ENCODE data around the gene CUEDC1.
"Not testable (repeated sequence)": the region's sequence is repeated elsewhere in the genome, so short reads cannot be mapped to it uniquely, and the experiment has no call there.

Gene CUEDC1

GRCh38 chr17:57922745-57923144 is 32.5 kb downstream of the CUEDC1 start:
- H3K36me3 ChIP-seq (ENCODE audit: control insufficient read depth, insufficient read depth, low read length); H3K9me3 ChIP-seq (ENCODE audit: control insufficient read depth, insufficient read depth, low read length); H3K9ac ChIP-seq (ENCODE audit: low read depth, low read length); H3K4me3 ChIP-seq (ENCODE audit: low read depth, low read length); H3K27me3 ChIP-seq (ENCODE audit: control insufficient read depth, insufficient read depth, low read length); H3K27ac ChIP-seq (ENCODE audit: low read depth, low read length): not testable (repeated sequence)
- H3K4me1 ChIP-seq (ENCODE audit: control insufficient read depth, insufficient read depth, low read length) = peaks cover 24% of the 10 kb centered on the region

GRCh38 chr17:57920916-57921703 is 34.1 kb downstream of the CUEDC1 start:
- Histone ChIP-seq H3K9ac (ENCODE audit: low read depth, low read length) (no peak overlapping the region), H3K36me3 (ENCODE audit: control insufficient read depth, insufficient read depth, low read length) (no peaks in the 10 kb centered on the region), H3K9me3 (ENCODE audit: control insufficient read depth, insufficient read depth, low read length) (no peaks in the 10 kb centered on the region), H3K27ac (ENCODE audit: low read depth, low read length) (no peak overlapping the region), H3K4me3 (ENCODE audit: low read depth, low read length) (no peak overlapping the region), H3K4me1 (ENCODE audit: control insufficient read depth, insufficient read depth, low read length) (peaks cover 27% of the 10 kb centered on the region), H3K27me3 (ENCODE audit: control insufficient read depth, insufficient read depth, low read length) (no peaks in the 10 kb centered on the region)

DNA sequence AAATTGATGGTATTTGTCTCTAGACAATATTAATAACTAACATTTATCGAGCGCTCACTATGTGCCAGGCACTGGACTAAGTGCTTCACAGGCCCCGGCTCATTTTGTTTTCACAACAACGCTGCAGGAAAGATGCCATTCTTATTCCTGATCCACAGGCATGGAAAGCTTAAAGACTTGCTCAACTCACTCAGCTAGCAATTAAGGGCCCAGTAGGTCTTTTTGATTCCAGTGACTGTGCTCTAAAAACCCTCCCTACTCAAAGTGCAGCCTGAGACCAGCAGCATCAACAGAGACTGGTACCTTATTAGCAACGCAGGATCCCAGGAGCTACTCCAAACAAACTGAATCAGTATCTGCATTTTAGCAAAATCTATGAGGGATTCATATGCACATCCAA is 35.3 kb downstream of the CUEDC1 start:
- Histone ChIP-seq H3K27ac (ENCODE audit: low read depth, low read length) (peak overlapping the region; percentile 25), H3K4me1 (ENCODE audit: control insufficient read depth, insufficient read depth, low read length) (peaks cover 39% of the 10 kb centered on the region), H3K9me3 (ENCODE audit: control insufficient read depth, insufficient read depth, low read length) (no peaks in the 10 kb centered on the region), H3K9ac (ENCODE audit: low read depth, low read length) (no peak overlapping the region), H3K36me3 (ENCODE audit: control insufficient read depth, insufficient read depth, low read length) (no peaks in the 10 kb centered on the region), H3K27me3 (ENCODE audit: control insufficient read depth, insufficient read depth, low read length) (no peaks in the 10 kb centered on the region), H3K4me3 (ENCODE audit: low read depth, low read length) (no peak overlapping the region)

DNA sequence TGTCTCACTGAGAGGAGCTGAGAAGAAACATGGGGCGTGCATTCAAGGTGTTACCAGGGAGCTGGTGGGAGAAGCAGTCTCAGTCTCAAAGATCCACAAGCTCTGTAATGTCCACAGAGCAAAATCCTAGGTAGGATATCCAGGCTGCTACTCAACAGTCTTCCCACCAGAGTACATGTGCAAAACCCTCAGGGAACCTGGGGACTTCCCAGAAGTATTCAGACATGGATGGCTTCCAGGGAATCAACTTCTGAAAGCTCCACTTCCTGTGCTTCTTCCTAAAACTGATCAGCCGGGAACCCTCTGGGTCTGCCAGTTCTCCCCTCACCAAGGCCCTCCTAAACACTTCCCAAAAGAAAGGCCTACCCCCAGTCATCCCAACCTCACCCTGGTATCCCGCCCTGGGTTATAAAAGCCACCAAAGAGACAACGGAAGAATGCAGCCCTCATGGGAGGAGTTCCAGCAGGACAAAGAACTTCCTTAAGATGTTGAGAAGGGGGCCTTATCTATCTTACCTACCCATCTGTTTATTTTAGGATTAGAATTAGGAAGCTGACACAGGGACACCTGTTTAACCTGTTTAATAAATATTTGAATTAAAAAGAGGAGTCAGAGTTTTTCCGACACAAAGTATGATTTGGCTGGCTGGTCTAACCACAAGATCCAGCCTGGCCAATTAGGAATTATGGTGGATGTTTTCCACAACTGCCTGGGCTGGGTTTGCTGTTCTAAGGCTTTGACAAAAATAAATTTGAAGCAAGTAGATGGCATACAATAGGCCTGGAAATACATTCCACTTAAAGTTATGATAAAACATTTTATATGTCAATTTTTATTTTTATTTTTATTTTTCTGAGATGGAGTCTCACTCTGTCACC is 37.0 kb downstream of the CUEDC1 start:
- Histone ChIP-seq H3K9me3 (ENCODE audit: control insufficient read depth, insufficient read depth, low read length) (no peaks in the 10 kb centered on the region), H3K9ac (ENCODE audit: low read depth, low read length) (no peak overlapping the region), H3K36me3 (ENCODE audit: control insufficient read depth, insufficient read depth, low read length) (no peaks in the 10 kb centered on the region), H3K27me3 (ENCODE audit: control insufficient read depth, insufficient read depth, low read length) (no peaks in the 10 kb centered on the region), H3K4me1 (ENCODE audit: control insufficient read depth, insufficient read depth, low read length) (peaks cover 49% of the 10 kb centered on the region), H3K4me3 (ENCODE audit: low read depth, low read length) (no peak overlapping the region), H3K27ac (ENCODE audit: low read depth, low read length) (peak overlapping the region; percentile 52)

DNA sequence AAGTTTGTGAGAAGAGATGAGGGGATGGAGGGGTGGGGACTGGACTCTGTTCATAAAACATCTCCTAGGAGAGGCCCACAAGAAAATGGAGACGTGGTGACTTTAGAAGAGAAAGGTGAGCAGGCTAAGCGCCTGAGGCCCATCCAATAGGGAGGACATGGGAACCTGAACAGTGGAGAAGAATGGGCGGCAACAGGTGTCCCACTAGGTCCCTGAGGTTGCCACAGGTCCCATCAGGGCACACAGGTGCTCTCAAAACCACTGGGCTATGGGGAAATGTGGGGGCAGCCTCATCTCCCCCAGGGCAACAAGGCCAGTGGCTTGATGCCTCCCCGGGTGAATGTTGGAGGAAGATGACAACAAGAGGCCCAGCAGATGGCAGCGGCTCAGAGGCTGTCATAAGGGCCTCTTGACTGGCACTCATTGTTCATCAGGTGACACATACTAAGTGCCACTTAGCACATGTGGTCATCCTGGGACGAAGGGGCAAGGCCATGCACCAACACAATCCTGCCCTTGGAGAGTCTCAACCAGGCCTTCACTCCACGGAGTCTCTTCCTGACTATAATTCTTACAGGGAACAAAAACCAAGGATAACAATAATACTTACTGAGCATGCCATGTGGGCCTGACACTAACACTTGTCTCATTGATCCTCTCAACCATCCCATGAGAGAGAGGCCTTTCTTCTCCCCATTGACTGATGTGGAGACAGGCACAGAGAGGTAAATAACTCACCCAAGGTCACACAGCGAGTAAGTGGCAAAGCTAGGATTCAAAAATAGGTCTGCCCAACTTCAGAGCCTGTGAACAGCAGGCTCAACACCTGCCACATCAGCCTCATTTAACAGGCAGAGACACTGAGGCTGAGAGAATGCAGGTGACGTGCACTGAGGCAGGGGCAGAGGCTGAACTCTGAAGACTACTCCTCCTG is 38.0 kb downstream of the CUEDC1 start:
- H3K27me3 ChIP-seq (ENCODE audit: control insufficient read depth, insufficient read depth, low read length) = no peaks in the 10 kb centered on the region
- H3K4me1 ChIP-seq (ENCODE audit: control insufficient read depth, insufficient read depth, low read length) = peaks cover 50% of the 10 kb centered on the region
- no peaks in the 10 kb centered on the region for H3K36me3 ChIP-seq (ENCODE audit: control insufficient read depth, insufficient read depth, low read length)
- H3K4me3 ChIP-seq (ENCODE audit: low read depth, low read length) = no peak overlapping the region
- peak overlapping the region; percentile 74 for H3K27ac ChIP-seq (ENCODE audit: low read depth, low read length)
- H3K9me3 ChIP-seq (ENCODE audit: control insufficient read depth, insufficient read depth, low read length) = no peaks in the 10 kb centered on the region
- no peak overlapping the region for H3K9ac ChIP-seq (ENCODE audit: low read depth, low read length)

- H3K9me3 ChIP-seq (ENCODE audit: control insufficient read depth, insufficient read depth, low read length) = no peaks in the 10 kb centered on the region
- H3K4me3 ChIP-seq (ENCODE audit: low read depth, low read length) = no peak overlapping the region
- no peaks in the 10 kb centered on the region for H3K27me3 ChIP-seq (ENCODE audit: control insufficient read depth, insufficient read depth, low read length)
- H3K9ac ChIP-seq (ENCODE audit: low read depth, low read length) = no peak overlapping the region
- no peaks in the 10 kb centered on the region for H3K36me3 ChIP-seq (ENCODE audit: control insufficient read depth, insufficient read depth, low read length)
- peak overlapping the region; percentile 74 for H3K27ac ChIP-seq (ENCODE audit: low read depth, low read length)
- peaks cover 56% of the 10 kb centered on the region for H3K4me1 ChIP-seq (ENCODE audit: control insufficient read depth, insufficient read depth, low read length)
Observed at GRCh38 chr17:57915985-57916757, 39.0 kb downstream of the CUEDC1 start.

DNA sequence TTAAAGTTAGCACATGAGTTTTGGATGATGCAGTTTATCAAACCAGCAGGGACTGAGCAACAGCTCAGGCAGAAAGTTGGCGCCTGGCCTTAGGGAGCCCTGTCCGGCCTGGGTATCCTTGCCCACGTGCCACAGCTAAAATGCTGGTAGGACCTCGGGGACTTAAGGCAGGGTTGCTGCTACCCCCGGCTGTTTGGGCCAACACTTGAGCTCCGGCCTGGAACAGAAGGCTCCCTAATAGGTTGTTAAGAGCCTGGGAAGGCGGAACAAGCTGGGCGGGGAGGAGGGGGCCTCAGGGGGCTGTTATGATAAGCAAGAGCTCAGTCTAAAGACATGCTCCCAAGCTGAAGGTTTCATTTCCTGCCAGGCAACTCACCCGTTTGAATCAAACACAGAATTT is 39.7 kb downstream of the CUEDC1 start:
- Histone ChIP-seq H3K27ac (ENCODE audit: low read depth, low read length) (peak overlapping the region; percentile 74), H3K36me3 (ENCODE audit: control insufficient read depth, insufficient read depth, low read length) (no peaks in the 10 kb centered on the region), H3K9ac (ENCODE audit: low read depth, low read length) (no peak overlapping the region), H3K4me3 (ENCODE audit: low read depth, low read length) (no peak overlapping the region), H3K27me3 (ENCODE audit: control insufficient read depth, insufficient read depth, low read length) (no peaks in the 10 kb centered on the region), H3K9me3 (ENCODE audit: control insufficient read depth, insufficient read depth, low read length) (no peaks in the 10 kb centered on the region), H3K4me1 (ENCODE audit: control insufficient read depth, insufficient read depth, low read length) (peaks cover 56% of the 10 kb centered on the region)

DNA sequence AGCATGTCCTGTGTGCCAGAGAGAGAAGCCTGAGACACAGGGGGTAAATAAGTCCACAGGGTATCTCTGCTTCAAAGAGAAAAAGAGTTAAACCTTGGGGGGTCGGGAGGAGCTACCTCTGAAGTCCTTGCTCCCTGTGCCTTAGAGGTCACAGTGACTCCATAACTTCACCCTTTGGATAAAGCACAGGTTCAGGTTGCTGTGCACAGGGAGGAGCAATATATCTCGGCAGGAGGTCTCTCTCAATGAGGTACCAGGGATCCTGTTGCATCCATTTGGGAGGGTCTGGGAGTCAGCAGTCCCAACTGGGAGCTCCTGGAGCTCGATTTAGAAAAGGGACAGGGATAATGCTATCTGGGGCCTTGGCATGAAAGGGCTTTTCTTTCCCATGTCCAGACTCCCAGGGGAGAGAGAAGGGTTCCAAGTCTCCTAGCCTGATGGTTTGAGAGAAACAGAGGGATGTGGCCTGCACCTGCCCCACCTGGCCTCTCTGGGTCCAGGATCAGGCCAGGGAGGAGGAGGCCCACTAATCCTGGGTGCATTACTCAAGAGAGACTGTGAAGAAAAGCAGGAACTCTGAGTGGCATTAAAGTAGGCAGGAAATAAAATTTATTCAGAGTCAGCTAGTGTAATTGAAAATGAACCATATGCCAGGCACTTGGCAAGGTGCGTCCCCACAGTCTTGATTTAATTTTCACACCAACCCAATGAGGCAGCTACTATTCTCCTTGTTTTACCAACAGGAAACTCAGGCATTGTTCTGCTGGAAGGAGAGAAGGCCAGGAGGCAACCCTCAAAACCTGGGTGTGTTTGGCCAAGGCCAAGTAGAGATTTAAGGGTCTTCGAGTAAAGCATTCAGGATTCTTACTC is 40.7 kb downstream of the CUEDC1 start:
- H3K9ac ChIP-seq (ENCODE audit: low read depth, low read length) = no peak overlapping the region
- peaks cover 53% of the 10 kb centered on the region for H3K4me1 ChIP-seq (ENCODE audit: control insufficient read depth, insufficient read depth, low read length)
- H3K9me3 ChIP-seq (ENCODE audit: control insufficient read depth, insufficient read depth, low read length) = no peaks in the 10 kb centered on the region
- H3K36me3 ChIP-seq (ENCODE audit: control insufficient read depth, insufficient read depth, low read length) = no peaks in the 10 kb centered on the region
- H3K27me3 ChIP-seq (ENCODE audit: control insufficient read depth, insufficient read depth, low read length) = no peaks in the 10 kb centered on the region
- no peak overlapping the region for H3K27ac ChIP-seq (ENCODE audit: low read depth, low read length)
- no peak overlapping the region for H3K4me3 ChIP-seq (ENCODE audit: low read depth, low read length)

GRCh38 chr17:57913575-57914272 is 41.5 kb downstream of the CUEDC1 start:
- Histone ChIP-seq H3K27me3 (ENCODE audit: control insufficient read depth, insufficient read depth, low read length) (no peaks in the 10 kb centered on the region), H3K4me1 (ENCODE audit: control insufficient read depth, insufficient read depth, low read length) (peaks cover 55% of the 10 kb centered on the region), H3K9me3 (ENCODE audit: control insufficient read depth, insufficient read depth, low read length) (no peaks in the 10 kb centered on the region), H3K9ac (ENCODE audit: low read depth, low read length) (no peak overlapping the region), H3K27ac (ENCODE audit: low read depth, low read length) (no peak overlapping the region), H3K4me3 (ENCODE audit: low read depth, low read length) (no peak overlapping the region), H3K36me3 (ENCODE audit: control insufficient read depth, insufficient read depth, low read length) (no peaks in the 10 kb centered on the region)

Measured in HUES48 (cell line).